Lower leg skin (tissue), 3 donors: Measurements from ENCODE around the gene FLG2.
"Not testable (repeated sequence)": the region's sequence is repeated elsewhere in the genome, so short reads cannot be mapped to it uniquely, and the experiment has no call there.

Experiments
- POLR2A ChIP-seq, 2 donors: fragments of 450-650 bp; IDR thresholded peaks; one replicate each; pipeline ENCODE4 v1.6.1; 2016 to 2017; ENCODE audit warnings: antibody characterized with exemption in 2 of 2, mild to moderate bottlenecking in 1 of 2, moderate library complexity in 1 of 2
- TF ChIP-seq, protein P1 (sequence below), 3 donors: fragments of 450-650 bp; IDR thresholded peaks; one replicate each; pipeline ENCODE4 v1.5.1; 2016; ENCODE audit warnings: antibody characterized with exemption in 3 of 3, mild to moderate bottlenecking in 3 of 3, moderate library complexity in 2 of 3

DNA sequence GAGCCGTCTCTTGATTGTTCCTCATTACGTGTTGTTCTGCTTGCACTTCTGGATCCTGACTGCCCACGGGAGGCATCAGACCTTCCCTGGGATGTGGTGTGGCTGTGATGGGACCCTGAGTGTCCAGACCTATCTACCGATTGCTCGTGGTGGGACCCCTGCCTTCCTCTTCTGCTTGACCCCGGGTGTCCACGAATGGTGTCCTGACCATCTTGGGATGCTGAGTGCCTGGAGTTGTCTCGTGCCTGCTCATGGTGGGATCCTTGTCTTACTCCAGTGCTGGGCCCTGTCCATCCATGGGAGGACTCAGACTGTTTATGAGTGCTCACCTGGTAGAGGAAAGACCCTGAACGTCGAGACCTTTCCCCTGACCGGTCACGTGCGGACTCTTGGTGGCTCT lies 47.6 kb downstream of the FLG2 start:
- TF ChIP-seq, protein P1, sequence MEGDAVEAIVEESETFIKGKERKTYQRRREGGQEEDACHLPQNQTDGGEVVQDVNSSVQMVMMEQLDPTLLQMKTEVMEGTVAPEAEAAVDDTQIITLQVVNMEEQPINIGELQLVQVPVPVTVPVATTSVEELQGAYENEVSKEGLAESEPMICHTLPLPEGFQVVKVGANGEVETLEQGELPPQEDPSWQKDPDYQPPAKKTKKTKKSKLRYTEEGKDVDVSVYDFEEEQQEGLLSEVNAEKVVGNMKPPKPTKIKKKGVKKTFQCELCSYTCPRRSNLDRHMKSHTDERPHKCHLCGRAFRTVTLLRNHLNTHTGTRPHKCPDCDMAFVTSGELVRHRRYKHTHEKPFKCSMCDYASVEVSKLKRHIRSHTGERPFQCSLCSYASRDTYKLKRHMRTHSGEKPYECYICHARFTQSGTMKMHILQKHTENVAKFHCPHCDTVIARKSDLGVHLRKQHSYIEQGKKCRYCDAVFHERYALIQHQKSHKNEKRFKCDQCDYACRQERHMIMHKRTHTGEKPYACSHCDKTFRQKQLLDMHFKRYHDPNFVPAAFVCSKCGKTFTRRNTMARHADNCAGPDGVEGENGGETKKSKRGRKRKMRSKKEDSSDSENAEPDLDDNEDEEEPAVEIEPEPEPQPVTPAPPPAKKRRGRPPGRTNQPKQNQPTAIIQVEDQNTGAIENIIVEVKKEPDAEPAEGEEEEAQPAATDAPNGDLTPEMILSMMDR (IDR thresholded peaks at IDR 0.05): not testable (repeated sequence)
- TF ChIP-seq POLR2A (IDR thresholded peaks at IDR 0.05): not testable (repeated sequence)
